Skin epidermis (tissue), 12 donors: Measurements from ENCODE around the gene LSAMP.
"Not testable (repeated sequence)": the region's sequence is repeated elsewhere in the genome, so short reads cannot be mapped to it uniquely, and the experiment has no call there.

Experiments used
- H3K27ac ChIP-seq, 21 experiments: fragments of 200-600 bp; sonication (generic) in 11 of 21; one replicate each; pipeline ENCODE4 v1.5.0; 2020; ENCODE audit warnings: mild to moderate bottlenecking in 3 of 21, inconsistent platforms in 2 of 21, moderate library complexity in 2 of 21
- H3K4me3 ChIP-seq, 7 experiments: fragments of 200-600 bp; sonication (generic) in 2 of 7; one replicate each; pipeline ENCODE4 v1.5.0; 2020; ENCODE audit warnings: inconsistent platforms in 2 of 7, mild to moderate bottlenecking in 2 of 7, moderate library complexity in 1 of 7

The LSAMP gene

GRCh38 chr3:116077557-116077956 is 367.7 kb downstream of the LSAMP start:
- H3K27ac ChIP-seq: no peak overlapping the region
- H3K4me3 ChIP-seq: no peak overlapping the region

DNA sequence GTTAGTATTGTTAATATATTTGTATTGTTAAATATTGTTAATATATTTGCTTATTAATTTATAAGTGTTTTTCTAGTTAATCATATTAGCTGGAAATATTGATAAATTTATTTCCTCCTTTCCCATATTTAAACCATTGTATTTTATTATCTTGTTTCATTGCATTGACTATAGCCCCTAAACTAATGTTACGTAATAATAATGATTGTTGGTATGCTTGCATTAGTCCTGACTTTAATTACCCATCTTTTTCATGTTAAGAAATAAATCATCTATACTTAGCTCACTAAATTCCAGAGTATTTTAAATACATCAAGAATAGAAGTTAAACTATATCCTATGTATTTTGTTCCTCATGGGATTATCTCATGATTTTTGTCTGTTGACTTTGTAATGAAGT is 368.2 kb downstream of the LSAMP start:
- Histone ChIP-seq H3K4me3 (no peak overlapping the region), H3K27ac (no peak overlapping the region)

DNA sequence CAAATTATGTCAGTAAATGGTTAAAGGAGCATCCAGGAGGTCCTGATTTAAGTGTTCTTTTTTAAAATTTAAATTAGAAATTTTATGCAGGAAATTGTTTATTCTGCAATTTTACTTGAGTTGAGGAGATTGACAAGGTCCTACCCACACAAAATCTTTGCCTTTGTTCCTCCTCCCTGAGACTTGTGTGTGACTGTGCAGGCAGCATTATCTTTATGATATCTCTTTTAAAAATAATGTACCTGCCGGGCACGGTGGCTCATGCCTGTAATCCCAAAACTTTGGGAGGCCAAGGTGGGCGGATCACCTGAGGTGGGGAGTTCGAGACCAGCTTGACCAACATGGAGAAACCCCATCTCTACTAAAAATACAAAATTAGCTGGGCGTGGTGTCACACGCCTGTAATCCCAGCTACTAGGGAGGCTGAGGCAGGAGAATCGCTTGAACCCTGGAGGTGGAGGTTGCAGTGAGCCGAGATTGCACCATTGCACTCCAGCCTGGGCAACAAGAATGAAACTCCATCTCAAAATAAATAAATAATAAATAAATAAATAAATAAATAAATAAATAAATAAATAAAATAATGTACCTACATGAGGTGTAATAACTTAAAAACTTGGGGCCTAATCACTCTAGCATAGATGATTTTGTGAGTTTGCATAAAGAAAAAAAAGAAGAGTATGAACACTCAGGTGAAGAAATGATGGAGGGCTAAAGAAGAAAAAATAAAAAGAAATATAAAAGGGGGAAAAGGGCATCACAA is 374.6 kb downstream of the LSAMP start:
- not testable (repeated sequence) for H3K4me3 ChIP-seq, H3K27ac ChIP-seq

- no peak overlapping the region for H3K4me3 ChIP-seq
Measured at GRCh38 chr3:116070061-116070460, 375.2 kb downstream of the LSAMP start.

GRCh38 chr3:116069024-116069423 is 376.3 kb downstream of the LSAMP start:
- H3K4me3 ChIP-seq: no peak overlapping the region
- H3K27ac ChIP-seq: no peak overlapping the region

More at GRCh38 chr3:116070061-116070460, 375.2 kb downstream of the LSAMP start:
- H3K27ac ChIP-seq: no peak overlapping the region

GRCh38 chr3:116067326-116067725 is 378.0 kb downstream of the LSAMP start:
- Histone ChIP-seq H3K4me3 (no peak overlapping the region), H3K27ac (no peak overlapping the region)

DNA sequence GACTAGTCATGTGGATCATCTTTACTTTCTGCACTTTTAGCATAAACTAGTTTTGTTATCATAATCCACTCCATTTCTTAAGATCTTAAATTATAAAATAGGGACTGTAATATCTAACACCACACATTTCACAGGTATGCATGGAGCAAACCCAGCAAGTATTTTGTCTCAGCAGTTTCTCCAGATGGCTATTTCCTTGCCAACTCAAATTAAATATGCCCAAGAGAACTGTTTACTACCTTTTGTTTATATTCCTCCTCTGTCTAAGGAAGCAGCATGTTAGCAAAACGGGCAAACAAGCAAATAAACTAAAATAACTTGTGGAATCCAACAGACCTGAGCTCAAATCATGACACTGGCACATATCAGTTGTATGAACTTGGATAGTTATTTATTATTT is 379.8 kb downstream of the LSAMP start:
- no peak overlapping the region for H3K4me3 ChIP-seq
- H3K27ac ChIP-seq: no peak overlapping the region

DNA sequence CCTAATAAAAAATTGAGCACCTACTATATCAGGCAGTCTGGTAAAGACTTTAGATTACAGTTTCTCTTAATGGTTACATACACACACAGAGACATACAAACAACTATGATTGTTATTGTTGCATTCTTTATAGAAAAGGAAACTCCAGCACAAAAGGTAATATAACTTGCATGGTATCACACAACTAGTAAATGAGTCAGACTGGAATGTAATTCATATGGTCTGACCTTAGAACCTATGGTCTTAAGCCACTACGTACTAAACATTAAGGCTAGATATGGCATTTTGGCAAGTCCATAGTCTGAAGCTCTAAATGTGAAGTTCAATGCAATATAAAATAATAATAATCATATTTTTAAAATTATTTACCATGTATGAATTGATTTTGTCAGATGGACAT is 380.6 kb downstream of the LSAMP start:
- H3K27ac ChIP-seq: no peak overlapping the region
- no peak overlapping the region for H3K4me3 ChIP-seq

GRCh38 chr3:116059421-116060096 is 385.7 kb downstream of the LSAMP start:
- Histone ChIP-seq H3K27ac (no peak overlapping the region), H3K4me3 (no peak overlapping the region)

DNA sequence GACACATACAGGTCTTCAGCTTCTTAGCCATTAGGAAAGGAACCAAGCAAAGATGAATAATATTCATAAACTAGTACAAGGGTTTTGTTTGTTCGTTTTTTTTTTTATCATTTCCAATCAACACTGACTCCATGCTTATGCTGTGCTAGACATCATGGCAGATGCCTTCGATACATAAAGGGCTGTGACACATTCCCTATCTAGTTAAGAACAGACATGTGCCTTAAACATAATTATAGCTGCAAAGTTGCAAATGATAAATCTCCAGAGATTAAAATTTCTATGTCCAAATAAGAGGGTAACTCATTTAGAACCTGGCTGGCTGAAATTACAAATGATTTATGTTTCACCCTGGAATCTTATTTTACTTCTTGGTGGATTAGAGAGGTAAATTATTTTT is 386.4 kb downstream of the LSAMP start:
- H3K27ac ChIP-seq: no peak overlapping the region
- H3K4me3 ChIP-seq: no peak overlapping the region

DNA sequence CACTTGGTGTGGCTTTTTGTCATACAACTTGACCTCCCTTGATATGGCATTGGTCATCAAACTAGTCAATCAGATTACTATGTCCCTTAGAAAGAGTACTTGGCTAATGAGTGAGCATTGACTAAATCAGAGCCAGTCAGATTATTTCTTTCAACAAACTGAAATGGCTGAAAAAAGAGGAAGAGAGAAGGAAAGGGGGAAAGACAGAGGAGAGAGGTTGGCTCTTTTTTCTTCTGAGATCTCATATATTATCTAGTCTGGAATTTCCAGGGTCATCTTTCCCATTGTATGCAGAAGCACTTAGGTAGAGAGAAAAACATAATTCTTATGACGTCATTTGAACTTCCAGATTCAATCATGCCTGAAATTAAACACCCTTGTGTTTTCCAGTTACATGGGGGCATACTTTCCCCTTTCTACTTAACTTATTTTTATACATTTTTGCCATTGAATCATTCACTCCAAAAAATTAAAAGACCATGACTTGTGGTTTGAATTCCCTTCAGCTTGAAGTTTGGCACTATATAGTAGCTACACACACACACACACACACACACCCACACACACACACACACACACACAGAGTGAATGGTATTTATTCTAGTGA is 387.8 kb downstream of the LSAMP start:
- Histone ChIP-seq H3K27ac (no peak overlapping the region), H3K4me3 (no peak overlapping the region)

GRCh38 chr3:116056280-116056679 is 389.0 kb downstream of the LSAMP start:
- H3K4me3 ChIP-seq: no peak overlapping the region
- H3K27ac ChIP-seq: no peak overlapping the region

GRCh38 chr3:116053017-116053416 is 392.3 kb downstream of the LSAMP start:
- no peak overlapping the region for H3K4me3 ChIP-seq
- H3K27ac ChIP-seq: no peak overlapping the region

DNA sequence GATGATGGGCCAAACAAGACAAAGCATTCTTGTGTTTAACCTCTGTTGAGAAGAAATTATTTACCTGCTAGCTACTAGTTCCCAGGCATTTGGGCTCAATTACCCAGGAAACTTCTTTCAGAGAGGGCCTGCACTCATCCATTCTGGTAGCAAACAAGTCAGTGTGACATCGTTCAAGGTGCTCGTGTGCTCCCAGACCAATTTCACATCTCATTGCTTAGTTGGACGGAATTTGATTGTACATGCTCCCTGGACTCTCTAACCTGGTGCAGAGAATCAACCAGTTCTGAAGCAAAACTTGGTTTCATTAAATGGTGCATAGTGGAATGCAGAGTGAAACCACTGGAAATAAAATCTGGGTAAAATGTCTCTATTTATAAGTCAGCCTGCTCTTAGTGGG is 392.7 kb downstream of the LSAMP start:
- Histone ChIP-seq H3K4me3 (no peak overlapping the region), H3K27ac (no peak overlapping the region)

GRCh38 chr3:116051586-116051985 is 393.7 kb downstream of the LSAMP start:
- Histone ChIP-seq H3K27ac (no peak overlapping the region), H3K4me3 (no peak overlapping the region)

DNA sequence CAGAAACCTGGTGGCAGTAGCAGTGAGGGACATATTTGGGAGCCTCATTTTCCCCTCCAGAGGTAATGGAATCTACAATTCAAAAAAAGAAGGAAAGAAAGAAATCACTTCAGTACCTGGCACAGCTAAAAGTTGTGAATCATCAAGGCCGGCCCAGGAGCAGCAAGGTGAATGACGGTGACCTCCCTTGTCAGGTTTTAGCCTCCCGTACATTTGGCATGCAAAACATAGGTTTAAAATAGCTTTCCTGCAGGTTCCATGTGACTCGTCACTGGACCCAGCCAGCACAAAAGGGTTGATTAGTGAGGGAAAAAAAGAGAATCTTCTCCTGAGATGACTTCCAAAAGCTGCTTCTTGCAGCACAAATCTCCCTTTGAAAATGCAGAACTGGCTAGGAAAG is 394.2 kb downstream of the LSAMP start:
- no peak overlapping the region for H3K4me3 ChIP-seq
- no peak overlapping the region for H3K27ac ChIP-seq

DNA sequence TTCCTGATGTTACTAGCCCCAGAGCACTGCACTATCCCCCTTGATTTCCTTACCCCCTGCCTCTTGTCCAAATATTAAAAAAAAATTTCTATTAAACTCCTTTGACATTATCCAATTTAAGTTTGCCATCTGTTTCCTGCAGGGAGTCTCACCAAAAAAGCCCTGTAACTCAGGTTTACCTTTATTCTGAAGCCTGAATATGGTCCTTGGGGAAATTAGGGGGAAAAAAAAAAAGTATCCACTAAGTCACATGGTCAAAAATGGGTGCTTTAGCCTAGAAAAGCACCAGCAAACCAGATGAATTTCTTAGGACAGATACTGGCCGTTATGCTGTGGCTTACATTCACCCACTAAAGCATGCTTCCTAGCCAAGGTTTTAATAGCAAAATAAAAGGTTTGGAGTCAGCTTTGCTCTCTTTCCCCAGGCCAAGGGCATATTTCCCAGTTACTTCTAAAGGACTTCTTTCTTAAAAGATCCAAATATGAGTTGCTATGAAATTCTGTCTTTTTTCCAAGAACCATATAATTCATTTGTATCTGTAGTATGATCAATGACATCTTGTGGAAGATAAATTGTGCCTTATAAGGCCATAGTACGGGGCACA is 394.9 kb downstream of the LSAMP start:
- H3K4me3 ChIP-seq: no peak overlapping the region
- H3K27ac ChIP-seq: no peak overlapping the region

- no peak overlapping the region for H3K27ac ChIP-seq
- no peak overlapping the region for H3K4me3 ChIP-seq
Measured at GRCh38 chr3:116048991-116049390, 396.3 kb downstream of the LSAMP start.

- Histone ChIP-seq H3K27ac (no peak overlapping the region), H3K4me3 (no peak overlapping the region)
Measured at GRCh38 chr3:116046350-116046749, 398.9 kb downstream of the LSAMP start.

DNA sequence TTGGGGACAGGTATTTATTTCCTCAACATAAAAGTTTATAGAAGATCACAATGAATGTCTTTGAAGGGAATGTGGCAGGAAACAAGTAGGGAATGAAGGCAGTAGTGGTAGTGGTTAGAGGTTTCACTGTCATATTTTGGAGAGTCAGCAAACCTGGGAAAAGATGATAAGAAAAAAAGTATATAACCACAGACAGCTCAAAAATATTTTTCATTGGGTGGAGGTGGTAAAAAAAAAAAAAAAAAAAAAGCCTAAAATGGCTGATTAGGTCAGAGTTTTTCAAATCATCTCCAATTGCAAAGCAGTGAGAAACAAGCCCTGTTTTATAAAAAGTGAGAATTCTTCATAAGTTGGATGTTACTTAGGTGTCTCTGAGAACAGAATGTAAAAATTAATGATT is 400.0 kb downstream of the LSAMP start:
- Histone ChIP-seq H3K27ac (no peak overlapping the region), H3K4me3 (no peak overlapping the region)

- H3K27ac ChIP-seq: no peak overlapping the region
- no peak overlapping the region for H3K4me3 ChIP-seq
Measured at GRCh38 chr3:116040152-116040551, 405.1 kb downstream of the LSAMP start.
